ENCODE measurements around the gene AKIRIN2.
"Not testable (repeated sequence)": the region's sequence is repeated elsewhere in the genome, so short reads cannot be mapped to it uniquely, and the experiment has no call there.

The AKIRIN2 gene

GRCh38 chr6:87716928-87717614, 15.0 kb upstream of the AKIRIN2 start:
- DNase-seq: no peak

GRCh38 chr6:87714093-87714842, 12.2 kb upstream of the AKIRIN2 start:
- DNase-seq: no peak

GRCh38 chr6:87712713-87713112, 10.7 kb upstream of the AKIRIN2 start:
- DNase-seq: not testable (repeated sequence)

- no peak for DNase-seq
Measured at GRCh38 chr6:87710090-87710489, 8.1 kb upstream of the AKIRIN2 start.

GRCh38 chr6:87708581-87709427, 6.8 kb upstream of the AKIRIN2 start:
- not testable (repeated sequence) for DNase-seq

- DNase-seq: no peak
Measured at GRCh38 chr6:87706187-87706966, 4.3 kb upstream of the AKIRIN2 start.

GRCh38 chr6:87705070-87705691, 3.1 kb upstream of the AKIRIN2 start:
- no peak for DNase-seq

- DNase-seq: not testable (repeated sequence)
Measured at GRCh38 chr6:87703039-87703438, 1.0 kb upstream of the AKIRIN2 start.

GRCh38 chr6:87702589-87702945, 534 bp upstream of the AKIRIN2 start:
- DNase-seq: peak; percentile 47

- no peak for DNase-seq
Measured at GRCh38 chr6:87701344-87701675, 723 bp downstream of the AKIRIN2 start.

- peak; percentile 21 for DNase-seq
Measured at GRCh38 chr6:87700397-87701343, 1.4 kb downstream of the AKIRIN2 start.

GRCh38 chr6:87699576-87699975, 2.5 kb downstream of the AKIRIN2 start:
- DNase-seq: no peak

GRCh38 chr6:87698547-87699006, 3.5 kb downstream of the AKIRIN2 start:
- DNase-seq: no peak

- DNase-seq: peak; percentile 31
Measured at GRCh38 chr6:87697581-87698546, 4.2 kb downstream of the AKIRIN2 start.

GRCh38 chr6:87696817-87697216, 5.2 kb downstream of the AKIRIN2 start:
- DNase-seq: not testable (repeated sequence)

GRCh38 chr6:87692086-87692485, 9.9 kb downstream of the AKIRIN2 start:
- DNase-seq: no peak

- no peak for DNase-seq
Measured at GRCh38 chr6:87690441-87690840, 11.6 kb downstream of the AKIRIN2 start.

GRCh38 chr6:87687893-87688292, 14.1 kb downstream of the AKIRIN2 start:
- not testable (repeated sequence) for DNase-seq

GRCh38 chr6:87687296-87687695, 14.7 kb downstream of the AKIRIN2 start:
- no peak for DNase-seq
